GM12873 (cell line): Measurements from ENCODE around the gene CRTAP.

Experiments
- CTCF ChIP-seq: IDR thresholded peaks from 2 replicates; pipeline ENCODE4 v1.5.1; 2012; ENCODE audit warnings: low read depth, mild to moderate bottlenecking, moderate library complexity, low read length, control low read depth; ENCODE audit not compliant: insufficient read depth; ENCODE audit errors: missing control alignments

CRTAP gene

GRCh38 chr3:33159234-33159633, 45.4 kb downstream of the CRTAP start:
- no peak for TF ChIP-seq CTCF

- no peak for TF ChIP-seq CTCF
Observed at GRCh38 chr3:33159981-33160380, 46.2 kb downstream of the CRTAP start.

- no peak for TF ChIP-seq CTCF
Observed at GRCh38 chr3:33165372-33165771, 51.6 kb downstream of the CRTAP start.

- no peak for TF ChIP-seq CTCF
Observed at GRCh38 chr3:33166095-33166494, 52.3 kb downstream of the CRTAP start.

- TF ChIP-seq CTCF, result no peak
Observed at GRCh38 chr3:33167284-33167683, 53.5 kb downstream of the CRTAP start.

- no peak for TF ChIP-seq CTCF
Observed at GRCh38 chr3:33167716-33168336, 54.0 kb downstream of the CRTAP start.

GRCh38 chr3:33170531-33170930, 56.7 kb downstream of the CRTAP start:
- no peak for TF ChIP-seq CTCF
